Stomach (tissue), 4 donors: ENCODE results near the gene ADGRG4.

ENCODE experiments used
- POLR2A ChIP-seq, 4 donors: fragments of 450-650 bp; IDR thresholded peaks; one replicate each; pipeline ENCODE4 v1.6.1; 2016; ENCODE audit warnings: antibody characterized with exemption in 4 of 4, control low read depth in 2 of 4, mild to moderate bottlenecking in 1 of 4, moderate library complexity in 1 of 4
- POLR2AphosphoS5 ChIP-seq, 3 donors: sonication (generic); formaldehyde crosslinking; IDR thresholded peaks; one replicate each; pipeline ENCODE4 v1.6.1; 2016; ENCODE audit warnings: antibody characterized with exemption in 3 of 3
- TF ChIP-seq, protein P1 (sequence below), 7 experiments: fragments of 450-650 bp in 4 of 7; fragments of 200-600 bp in 3 of 7; sonication (generic) in 3 of 7; IDR thresholded peaks; one replicate each; pipeline ENCODE4 v1.5.1; 2016 to 2019; ENCODE audit warnings: antibody characterized with exemption in 7 of 7, control low read depth in 2 of 7, mild to moderate bottlenecking in 1 of 7

DNA sequence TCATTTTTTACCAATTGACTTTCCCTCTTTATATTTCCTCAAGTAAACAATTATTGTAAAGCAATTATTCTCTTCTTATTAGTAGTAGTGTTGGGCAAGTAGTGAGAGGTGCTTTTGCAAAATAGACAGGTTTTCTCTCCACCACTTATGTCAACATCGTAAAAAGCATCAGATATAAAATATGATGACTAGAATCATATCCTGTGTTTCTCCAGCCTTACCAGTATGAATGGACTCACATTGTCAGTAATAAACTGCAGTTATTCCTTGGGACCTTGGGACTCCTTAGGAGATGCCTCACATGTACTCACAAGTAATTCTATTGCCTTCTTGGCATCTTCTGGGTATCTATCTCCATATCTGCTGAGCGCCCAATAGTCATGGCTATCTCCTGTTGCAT, 146.5 kb downstream of the ADGRG4 start:
- TF ChIP-seq, protein P1, sequence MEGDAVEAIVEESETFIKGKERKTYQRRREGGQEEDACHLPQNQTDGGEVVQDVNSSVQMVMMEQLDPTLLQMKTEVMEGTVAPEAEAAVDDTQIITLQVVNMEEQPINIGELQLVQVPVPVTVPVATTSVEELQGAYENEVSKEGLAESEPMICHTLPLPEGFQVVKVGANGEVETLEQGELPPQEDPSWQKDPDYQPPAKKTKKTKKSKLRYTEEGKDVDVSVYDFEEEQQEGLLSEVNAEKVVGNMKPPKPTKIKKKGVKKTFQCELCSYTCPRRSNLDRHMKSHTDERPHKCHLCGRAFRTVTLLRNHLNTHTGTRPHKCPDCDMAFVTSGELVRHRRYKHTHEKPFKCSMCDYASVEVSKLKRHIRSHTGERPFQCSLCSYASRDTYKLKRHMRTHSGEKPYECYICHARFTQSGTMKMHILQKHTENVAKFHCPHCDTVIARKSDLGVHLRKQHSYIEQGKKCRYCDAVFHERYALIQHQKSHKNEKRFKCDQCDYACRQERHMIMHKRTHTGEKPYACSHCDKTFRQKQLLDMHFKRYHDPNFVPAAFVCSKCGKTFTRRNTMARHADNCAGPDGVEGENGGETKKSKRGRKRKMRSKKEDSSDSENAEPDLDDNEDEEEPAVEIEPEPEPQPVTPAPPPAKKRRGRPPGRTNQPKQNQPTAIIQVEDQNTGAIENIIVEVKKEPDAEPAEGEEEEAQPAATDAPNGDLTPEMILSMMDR (IDR thresholded peaks at IDR 0.05): no peak
- TF ChIP-seq POLR2AphosphoS5 (IDR thresholded peaks at IDR 0.05) (no peak), POLR2A (IDR thresholded peaks at IDR 0.05) (no peak)
